GM12892 (cell line): ENCODE results near the gene ING4.

Source experiments
- POLR2A ChIP-seq: IDR thresholded peaks from 2 replicates; pipeline ENCODE4 v1.6.1; 2011; ENCODE audit warnings: low read depth, low read length, control low read depth
- POLR2AphosphoS5 ChIP-seq: IDR thresholded peaks from 2 replicates; pipeline ENCODE4 v1.6.1; 2011; ENCODE audit warnings: low read depth, low read length, control low read depth
- TAF1 ChIP-seq: IDR thresholded peaks from 2 replicates; pipeline ENCODE4 v1.6.1; 2011; ENCODE audit warnings: low read depth, mild to moderate bottlenecking, control low read depth, low read length, borderline replicate concordance

DNA sequence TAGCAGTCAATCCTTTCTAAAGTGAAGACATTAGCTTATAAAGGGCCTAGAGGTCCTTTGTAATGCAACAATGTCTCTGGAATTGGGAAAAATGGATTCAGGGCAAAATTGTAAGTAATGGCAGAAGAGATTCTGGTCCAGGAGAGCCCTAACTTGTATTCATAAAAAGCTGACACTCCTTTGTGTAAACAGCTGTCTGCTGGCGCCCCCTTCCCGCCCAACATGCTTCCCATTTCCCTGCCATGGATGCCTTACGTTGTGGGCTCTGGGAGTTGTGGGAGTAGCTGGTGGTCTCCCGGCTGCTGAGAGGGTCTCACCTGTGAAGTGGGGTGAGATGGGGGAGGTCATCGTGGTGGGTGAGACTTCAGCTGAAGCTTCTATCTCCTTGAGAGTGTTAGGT is 18.0 kb downstream of the ING4 start:
- TF ChIP-seq TAF1 (no peak), POLR2AphosphoS5 (no peak), POLR2A (no peak)
